GM21529 (cell line): Measurements from ENCODE around the gene DENND5B.
"Not testable (repeated sequence)": the region's sequence is repeated elsewhere in the genome, so short reads cannot be mapped to it uniquely, and the experiment has no call there.

ENCODE experiments used
- ATAC-seq: cut with Tn5 transposase; IDR thresholded peaks from one replicate; pipeline ENCODE4 v1.9.1; 2021; ENCODE audit not compliant: unreplicated experiment

DENND5B gene

DNA sequence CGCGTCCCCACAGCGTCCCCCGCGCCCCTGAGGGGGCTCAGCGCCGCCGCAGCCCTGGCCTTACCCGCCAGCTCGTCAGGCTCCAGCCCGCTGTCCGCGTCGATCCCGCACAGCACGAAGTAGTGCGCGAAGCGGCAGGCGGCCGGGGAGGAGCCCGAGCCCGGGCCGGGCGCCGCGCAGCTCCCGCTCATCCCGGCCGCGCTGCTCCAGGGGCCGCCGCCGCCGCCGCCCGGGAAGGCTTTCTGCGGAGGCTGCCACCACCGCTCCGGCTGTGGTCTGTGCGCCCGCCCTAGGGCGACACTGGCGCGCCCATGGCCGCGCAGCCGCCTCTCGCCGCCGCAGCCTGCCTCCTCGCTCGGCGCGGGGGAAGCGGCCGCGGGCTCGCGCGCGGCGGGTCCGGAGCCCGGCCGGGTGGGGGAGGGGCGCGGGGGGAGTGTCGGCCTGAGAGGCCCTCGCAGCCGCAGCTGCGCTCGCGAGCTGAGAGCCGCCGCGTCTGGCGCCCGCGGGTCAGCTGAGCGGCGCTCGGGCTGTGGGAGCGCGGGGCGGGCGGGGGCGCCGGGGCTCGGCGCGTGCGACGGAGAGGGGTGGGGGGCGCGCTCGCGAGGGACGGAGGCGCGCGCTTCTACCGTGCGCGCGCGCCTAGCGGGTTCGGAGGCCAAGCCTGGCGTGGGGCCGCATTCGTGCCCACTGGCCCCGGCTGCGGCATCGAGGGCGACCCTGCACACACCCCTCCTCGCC lies at the start of gene DENND5B:
DENND5B (minus strand) TSS at position 495 of the 738 bp plus-strand sequence; CDS start at position 191, 304 bp downstream.
- peak; percentile 45 for ATAC-seq

DNA sequence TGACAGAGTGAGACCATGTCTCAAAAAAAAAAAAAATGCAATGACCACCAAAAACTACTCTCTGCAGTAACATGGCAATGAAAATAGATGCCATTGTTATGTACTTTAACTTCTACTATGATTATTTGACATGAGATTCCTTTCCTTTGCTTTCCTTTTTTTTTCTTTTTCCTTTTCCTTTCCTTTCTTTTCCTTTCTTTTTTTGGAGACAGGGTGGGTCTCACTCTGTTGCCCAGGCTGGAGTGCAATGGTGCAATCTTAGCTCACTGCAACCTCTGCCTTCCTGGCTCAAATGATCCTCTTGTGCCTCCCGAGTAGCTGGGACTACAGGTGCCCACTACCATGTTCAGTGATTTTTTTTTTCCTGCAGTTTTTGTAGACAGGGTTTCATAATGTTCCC lies 43.7 kb upstream of the DENND5B start:
- ATAC-seq, result no peak

DNA sequence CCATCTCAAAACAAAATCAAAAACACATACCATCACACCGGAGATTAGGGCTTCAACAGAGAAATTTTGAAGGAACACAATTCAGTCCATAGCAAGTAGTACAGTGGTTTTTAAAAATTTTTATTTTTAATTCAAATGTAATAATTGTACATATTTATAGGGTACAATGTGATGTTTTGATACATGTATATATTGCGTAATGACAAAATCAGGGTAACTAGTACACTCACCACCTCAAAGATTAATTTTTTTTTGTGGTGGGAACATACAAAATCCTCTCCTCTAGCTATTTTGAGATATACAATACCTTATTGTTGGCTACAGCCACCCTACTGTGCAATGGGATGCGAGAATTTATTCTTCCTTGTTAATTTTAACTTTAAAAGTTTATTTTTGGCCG lies 42.5 kb upstream of the DENND5B start:
- ATAC-seq, result no peak

DNA sequence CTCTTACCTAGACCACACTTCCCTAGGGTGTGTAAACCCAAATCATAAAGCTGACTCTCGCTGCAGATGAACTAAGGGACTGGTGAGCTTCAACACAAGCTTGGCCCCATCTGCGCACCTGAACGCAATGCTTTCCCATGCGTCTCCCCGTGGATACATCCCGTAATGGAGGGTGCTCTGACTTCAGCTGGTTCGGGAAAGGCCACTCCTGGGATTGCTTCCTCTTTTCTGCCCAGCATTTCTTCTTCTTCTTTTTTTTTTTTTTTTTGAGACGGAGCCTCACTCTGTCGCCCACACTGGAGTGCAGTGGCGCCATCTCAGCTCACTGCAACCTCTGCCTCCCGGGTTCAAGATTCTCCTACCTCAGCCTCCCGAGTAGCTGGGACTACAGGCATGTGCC lies 40.9 kb upstream of the DENND5B start:
- ATAC-seq, result no peak

DNA sequence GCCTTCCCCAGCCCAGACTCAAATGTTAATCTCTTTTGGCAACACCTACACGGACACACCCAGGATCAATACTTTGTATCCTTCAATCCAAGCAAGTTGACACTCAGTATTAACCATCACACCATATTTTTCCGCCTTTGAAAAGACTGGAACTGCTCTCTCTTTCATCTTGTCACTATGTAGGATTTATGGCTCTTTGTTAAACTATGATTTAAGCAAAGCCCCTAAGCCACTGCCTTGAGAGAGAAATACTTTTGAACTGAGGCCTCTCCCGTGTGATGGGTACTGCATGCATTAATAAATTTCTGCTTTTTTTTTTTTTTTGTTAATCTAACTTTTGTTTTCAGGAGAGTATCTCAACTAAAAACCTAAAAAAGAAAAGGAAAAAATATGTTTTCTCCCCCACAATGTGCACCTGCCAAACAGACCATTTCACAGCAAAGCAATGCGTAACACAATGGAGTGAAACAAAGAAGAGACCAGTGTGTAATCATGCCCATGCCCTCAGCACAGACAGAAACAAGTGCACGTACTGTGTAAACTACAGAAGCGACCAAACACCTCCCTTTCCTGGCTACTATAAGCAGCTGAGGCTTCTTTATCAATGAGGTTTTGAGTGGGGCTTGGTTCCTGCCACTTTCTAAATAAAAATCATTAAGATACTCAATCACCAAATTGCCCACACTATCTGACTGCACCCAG lies 40.2 kb upstream of the DENND5B start:
- no peak for ATAC-seq

DNA sequence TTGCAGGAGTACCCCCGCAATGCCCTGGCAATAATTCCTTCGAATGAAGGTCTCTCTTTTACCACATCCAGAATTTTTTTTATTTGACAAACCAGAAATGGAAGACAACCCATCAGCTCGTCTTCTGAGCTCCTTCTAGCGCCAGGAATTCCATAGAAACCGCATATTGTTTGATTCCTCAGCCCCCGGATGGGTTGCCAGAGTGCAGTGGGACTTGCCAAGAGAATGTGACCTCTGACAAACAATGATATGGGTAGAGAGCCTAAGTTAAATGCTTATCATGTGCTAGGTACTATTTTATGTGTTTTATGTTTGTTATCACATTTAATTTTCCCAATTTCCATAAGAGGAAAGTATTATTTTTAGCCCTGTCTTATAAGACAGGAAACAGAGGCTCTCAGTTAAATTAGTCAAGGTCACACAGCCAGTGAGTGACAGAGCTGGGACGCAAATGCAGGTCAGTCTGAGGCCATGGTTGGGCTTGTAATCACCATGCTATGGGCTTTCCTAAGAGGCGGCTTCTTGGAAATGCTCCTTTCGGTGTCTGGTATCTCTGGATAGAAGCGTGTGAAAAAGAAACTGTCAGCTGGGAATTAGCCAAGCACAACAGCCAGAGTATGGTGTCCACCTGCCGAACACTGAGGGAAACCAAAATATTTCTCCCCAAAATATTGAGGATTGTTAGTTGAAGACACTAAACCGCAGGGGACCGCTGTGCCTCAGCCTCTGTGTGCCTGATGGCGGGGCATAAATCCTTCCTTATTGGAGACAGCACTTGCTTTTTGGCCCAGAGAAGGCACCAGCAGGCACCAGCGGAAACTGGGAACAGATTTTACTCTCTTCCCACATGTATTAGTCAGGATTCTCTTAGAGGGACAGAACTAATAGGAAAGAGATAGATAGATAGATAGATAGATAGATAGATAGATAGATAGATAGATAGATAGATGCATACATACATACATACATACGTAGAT lies 39.1 kb upstream of the DENND5B start:
- no peak for ATAC-seq

DNA sequence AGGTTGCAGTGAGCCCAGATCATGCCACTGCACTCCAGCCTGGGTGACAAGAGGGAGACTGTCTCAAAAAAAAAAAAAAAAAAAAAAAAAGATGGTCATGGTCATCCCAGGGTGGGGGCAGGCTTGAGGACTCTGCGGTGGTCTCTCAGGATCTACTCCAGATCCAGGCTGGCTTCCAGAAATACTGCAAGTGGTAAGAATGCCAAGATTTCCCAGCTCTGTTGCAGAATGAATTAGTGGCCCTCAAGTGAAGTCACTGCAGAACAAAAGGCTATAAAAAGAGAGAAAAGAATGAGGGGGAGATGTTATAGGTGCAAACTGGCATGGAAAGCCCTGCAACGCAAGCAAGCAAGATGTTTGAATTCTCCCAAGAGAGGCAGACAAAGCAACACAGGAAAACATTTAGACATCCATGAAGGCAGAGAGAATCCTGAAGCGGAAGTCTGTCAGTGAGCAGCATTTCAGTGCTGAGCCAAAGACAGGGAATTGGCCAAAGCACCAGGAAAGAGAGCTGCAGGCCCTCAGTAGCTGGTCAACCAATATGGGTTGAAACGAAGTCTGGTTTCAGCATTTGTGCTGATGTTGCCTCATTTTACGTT lies 36.6 kb upstream of the DENND5B start:
- no peak for ATAC-seq

DNA sequence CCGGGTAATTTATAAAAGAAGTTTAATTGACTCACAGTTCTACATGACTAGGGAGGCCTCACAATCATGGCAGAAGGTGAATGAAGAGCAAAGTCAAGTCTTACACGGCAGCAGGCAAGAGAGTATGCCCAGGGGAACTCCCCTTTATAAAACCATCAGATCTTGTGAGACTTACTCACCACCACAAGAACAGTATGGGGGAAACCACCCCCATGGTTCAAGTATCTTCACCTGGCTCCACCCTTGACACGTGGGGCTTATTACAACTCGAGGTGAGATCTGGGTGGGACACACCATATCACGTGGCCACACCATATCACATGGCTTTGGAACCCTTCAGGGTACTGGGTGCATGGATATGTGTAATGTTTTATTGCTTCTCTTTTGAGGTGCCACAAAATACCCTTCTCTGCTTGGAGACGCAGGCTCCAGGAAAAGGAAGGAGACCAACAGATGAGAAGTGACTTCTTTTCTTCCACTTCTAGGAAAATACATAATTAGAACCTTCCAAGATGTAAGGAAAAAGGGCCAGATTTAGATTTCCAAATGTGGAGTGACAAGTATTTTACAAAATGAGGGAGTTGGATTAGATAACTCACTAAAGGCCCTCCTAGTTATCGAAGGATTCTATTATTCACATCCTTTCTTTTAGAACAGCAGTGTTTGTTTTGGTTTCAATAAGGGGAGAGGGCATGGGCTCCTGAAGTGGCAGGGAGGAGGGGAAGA lies 35.5 kb upstream of the DENND5B start:
- no peak for ATAC-seq

DNA sequence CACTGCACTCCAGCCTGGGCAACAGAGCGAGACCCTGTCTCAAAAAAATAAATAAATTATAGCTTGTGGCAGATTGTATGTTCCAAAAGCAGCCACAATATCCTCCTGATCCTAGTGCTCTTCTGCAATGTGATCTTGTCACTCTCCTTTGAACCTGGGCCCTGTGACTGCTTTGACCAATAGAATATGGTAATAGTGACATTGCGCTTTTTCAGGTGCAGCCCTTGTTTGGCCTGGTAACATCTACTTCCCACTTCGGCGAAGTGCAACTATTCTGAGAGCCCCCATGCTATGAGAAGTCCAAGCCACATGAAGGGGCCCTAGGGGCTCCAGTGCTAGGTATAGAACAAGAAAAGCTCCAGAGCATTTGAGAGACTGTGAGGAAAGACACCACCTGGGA lies 31.1 kb upstream of the DENND5B start:
- no peak for ATAC-seq

DNA sequence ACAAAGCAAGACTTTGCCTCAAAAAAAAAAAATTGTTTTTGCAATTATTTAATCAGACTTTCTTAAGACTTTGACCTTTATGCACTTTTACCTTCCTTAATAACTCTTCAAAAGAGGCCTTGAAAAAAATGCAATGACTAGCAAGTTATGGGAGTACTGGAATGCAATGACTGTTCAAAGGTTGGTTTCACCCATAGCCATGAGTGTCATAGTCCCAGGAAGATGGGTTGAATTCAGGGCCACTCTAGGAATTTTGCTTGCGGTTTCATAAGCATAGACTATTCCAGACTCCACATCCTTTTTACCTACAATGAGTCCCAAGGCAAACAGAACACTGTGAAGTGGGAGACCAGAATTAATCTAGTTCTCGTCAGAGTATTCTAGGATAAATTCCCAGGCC lies 29.4 kb upstream of the DENND5B start:
- no peak for ATAC-seq

DNA sequence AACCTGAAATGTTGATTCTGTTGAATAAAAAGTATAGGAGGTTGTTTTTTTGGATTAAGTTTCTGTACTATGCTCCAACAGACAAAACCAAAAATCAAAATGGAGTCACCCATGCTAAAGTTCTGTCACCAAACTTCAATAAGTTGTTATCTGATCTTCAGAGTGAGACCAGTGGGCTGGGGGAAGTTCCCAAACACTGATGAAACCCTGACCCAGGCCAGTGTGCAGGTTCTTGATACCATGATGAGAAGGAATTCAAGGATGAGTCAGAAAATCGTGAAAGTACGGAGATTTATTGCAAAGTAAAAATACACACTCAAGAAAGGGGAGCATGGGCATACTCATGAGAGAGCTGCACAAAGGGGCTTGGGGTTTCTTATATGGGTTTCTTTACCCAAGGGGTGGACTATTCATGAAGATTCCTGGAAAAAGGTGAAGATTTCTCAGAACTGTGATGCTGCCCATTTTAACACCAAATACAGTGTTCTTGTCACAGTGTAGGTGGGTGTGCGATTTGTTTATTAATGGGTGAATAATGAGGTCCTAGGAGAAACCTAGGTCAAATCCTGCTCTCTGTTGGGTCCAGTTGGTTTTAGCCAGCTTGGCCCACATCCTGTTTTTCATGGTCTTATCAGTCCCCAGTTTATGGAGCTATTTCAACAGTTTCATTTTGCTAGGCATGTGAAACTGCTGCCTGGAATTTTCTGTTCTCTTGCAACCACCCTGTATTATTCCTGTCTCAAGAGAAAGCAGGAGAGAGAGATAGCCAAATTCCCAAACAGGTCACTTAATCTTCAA lies 27.5 kb upstream of the DENND5B start:
- ATAC-seq, result no peak

DNA sequence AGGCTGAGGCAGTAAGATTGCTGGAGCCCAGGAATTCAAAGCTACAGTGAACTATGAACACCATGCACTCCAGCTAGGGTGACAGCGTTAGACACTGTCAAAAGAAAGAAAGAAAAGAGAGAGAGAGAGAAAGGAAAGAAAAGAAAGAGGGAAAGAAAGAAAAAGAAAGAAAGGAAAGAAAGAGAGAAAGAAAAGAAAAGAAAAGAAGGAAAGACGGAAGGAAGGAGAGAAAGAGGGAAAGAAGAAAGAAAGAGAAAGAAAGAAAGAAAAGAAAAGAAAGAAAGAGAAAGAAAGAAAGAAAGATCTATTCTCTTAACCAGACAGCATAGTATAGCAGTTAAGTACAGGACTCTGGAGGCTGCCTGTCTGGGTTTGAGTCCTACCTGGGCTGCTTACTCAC lies 21.9 kb upstream of the DENND5B start:
- ATAC-seq, result no peak

DNA sequence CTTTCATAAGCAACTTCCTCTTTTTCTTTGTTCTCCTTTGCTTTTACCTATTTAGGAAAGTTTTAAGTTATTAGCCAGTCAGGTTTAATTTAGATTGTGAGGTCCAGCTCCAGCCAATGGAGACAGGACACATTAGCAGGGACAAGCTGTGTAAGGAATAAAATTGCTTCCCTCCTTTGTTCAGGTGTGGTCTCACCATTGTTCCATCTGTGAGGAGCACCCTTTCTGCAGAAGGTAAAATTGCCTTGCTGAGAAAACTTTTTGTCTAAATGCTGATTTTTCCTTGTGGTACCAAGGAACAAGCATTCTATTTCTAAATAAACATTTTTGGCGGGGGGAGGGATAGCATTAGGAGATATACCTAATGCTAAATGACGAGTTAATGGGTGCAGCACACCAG lies 17.4 kb upstream of the DENND5B start:
- not testable (repeated sequence) for ATAC-seq

DNA sequence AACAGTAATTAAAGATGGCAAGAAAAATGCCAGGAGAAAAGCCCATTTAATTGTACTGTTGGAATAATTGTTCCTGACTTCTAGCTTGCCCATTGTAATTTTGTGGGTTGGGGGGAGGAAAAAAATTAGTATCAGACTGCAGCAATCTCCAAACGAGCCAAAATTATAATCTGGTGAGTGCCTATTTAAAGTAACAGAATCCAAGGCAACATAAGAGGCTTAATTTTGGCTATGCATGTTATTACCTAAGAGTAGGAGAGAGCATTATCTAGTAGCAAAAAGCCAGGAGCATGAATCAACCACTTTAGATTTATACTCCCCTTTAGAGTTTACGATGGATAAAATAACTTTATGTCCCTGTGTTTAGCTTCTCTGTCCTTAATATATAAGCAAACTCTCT lies 14.6 kb upstream of the DENND5B start:
- ATAC-seq, result no peak

DNA sequence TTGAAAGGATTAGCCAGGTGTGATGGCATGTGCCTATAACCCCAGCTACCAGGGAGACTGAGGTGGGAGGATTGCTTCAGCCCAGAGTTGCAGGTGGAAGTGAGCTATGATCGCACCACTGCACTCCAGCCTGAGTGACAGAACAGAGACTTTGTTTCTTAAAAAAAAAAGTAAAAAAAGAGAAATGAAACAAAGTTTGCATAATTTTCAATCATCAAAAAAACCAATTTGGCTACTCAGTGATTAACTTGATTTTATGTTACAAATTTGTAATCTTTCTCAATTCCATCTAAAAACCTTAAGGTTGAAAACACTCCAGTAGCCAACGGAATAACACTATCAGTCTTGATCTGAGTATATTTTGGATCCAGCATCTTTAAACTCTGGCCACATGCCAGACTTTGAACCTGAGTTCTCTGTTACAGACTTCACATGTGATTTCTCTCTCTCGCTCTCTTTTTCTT lies 12.6 kb upstream of the DENND5B start:
- peak; percentile 95 for ATAC-seq

DNA sequence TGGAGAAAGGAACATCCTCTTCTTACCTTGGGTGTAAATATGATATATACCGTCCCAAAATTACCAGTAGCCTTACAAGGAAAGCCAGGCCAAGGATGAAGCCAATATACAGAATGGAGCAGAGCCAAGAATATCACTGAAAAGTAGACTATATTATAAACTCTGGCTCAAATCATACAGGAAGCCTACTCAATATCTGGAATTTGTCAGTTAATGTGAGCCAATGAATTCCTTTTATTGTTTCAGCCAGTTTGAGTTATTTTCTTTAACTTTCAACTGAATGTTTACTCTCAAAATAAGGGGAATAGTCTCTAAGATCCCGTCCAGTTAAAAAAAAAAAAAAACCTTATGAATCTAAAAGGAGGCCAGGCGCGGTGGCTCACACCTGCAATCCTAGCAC lies 9.8 kb upstream of the DENND5B start:
- ATAC-seq, result no peak

DNA sequence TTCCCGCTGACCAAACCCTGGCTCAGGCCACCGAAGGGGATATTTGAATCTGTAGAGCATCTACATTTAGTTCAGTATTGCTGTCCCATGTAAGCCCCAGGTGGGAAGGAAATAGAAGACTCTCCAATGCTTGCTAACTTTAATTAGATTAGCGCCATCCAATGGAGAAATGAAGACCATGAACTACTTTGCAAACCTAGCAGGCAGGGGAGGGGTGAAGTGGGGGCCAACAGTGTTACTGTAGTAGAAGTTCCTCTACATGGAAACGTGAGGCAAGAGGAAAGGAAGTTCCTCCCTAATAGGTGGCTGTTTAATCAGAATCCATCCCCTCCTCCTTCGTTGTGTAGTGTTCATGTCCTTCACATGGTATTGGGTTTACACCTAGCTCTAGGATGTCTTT lies 9.3 kb upstream of the DENND5B start:
- ATAC-seq, result no peak

DNA sequence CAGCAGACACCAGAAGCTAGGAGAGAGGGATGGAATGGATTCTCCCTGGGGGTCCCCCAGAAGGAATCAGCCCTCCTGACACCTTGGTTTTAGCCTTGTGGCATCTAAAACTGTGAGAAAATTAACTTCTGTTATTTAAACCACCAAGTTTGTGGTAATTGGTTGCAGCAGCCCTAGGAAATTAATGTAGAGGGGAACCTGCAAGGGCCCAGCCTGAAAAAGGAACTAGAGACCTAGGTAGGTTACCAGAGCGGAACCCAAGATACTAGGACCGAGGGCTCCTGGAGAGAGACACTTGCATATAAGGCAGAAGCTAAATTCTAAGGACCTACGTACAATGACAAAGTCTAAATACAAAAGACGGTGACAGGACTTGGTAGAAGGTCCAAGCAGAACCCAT lies 8.1 kb upstream of the DENND5B start:
- ATAC-seq, result peak; percentile 60

DNA sequence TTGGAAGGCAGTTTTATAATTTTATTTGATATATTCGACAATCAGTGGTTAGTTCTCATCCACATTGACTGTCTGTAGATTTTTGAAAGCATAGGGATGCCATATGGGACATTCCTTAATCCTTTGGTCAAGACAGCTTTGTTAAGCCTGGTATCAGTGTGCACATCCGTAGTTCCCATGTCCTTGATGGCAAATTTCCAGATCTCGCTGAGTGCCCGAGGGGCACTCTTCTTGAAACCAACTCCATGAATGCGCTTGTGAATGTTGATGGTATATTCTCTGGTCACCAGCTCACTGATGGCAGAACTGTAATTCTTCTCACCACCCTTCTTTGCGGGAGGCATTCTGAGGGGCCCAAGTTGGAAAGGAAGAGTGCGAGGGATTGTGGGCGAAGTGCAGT lies 6.1 kb upstream of the DENND5B start:
- ATAC-seq, result no peak

DNA sequence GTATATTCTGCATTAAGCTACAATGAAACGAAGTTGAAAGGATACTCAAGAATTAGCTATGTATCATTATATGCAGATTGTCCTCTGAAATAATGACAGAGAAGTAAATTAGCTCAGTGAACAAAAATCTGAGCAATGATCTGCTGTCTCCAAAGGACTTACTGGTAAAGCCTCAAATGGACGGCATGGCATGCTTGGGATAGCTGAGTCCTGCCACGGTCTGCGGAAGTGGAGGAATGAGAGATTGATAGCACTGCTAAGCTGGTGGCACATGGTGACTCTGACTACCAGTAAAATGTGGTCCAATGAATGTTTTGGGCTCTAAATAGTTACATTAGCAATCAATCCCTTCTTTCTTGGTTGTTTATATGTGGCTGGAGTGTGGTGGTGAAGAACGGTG lies 3.7 kb upstream of the DENND5B start:
- ATAC-seq, result no peak
